Parathyroid adenoma (tissue), 2 donors: Measurements from ENCODE around the gene ZNF500.

Source experiments
- H2AFZ ChIP-seq: fragments of 300-600 bp; sonication (generic); one replicate; pipeline ENCODE4 v1.7.0; 2017; ENCODE audit warnings: antibody characterized with exemption, mild to moderate bottlenecking
- H3K27ac ChIP-seq: fragments of 300-600 bp; sonication (generic); one replicate; pipeline ENCODE4 v1.7.0; 2017
- H3K27me3 ChIP-seq: fragments of 300-600 bp; sonication (generic); one replicate; pipeline ENCODE4 v1.7.0; 2017; ENCODE audit warnings: low read length; ENCODE audit not compliant: control insufficient read depth, insufficient read depth
- H3K36me3 ChIP-seq: fragments of 300-600 bp; sonication (generic); one replicate; pipeline ENCODE4 v1.7.0; 2017; ENCODE audit warnings: low read length; ENCODE audit not compliant: control insufficient read depth, insufficient read depth
- H3K4me1 ChIP-seq: fragments of 300-600 bp; sonication (generic); one replicate; pipeline ENCODE4 v1.7.0; 2017; ENCODE audit warnings: control low read depth
- H3K4me2 ChIP-seq: fragments of 300-600 bp; sonication (generic); one replicate; pipeline ENCODE4 v1.7.0; 2017; ENCODE audit warnings: low read length
- H3K4me3 ChIP-seq: fragments of 300-600 bp; sonication (generic); one replicate; pipeline ENCODE4 v1.7.0; 2017; ENCODE audit warnings: low read depth, low read length
- H3K79me2 ChIP-seq: fragments of 300-600 bp; sonication (generic); one replicate; pipeline ENCODE4 v1.7.0; 2017; ENCODE audit warnings: control low read depth
- H3K9ac ChIP-seq: fragments of 300-600 bp; sonication (generic); one replicate; pipeline ENCODE4 v1.7.0; 2017; ENCODE audit warnings: mild to moderate bottlenecking
- H3K9me3 ChIP-seq: fragments of 300-600 bp; sonication (generic); one replicate; pipeline ENCODE4 v1.7.0; 2017; ENCODE audit warnings: low read length; ENCODE audit not compliant: control insufficient read depth
- CTCF ChIP-seq: fragments of 300-600 bp; sonication (generic); IDR thresholded peaks from one replicate; pipeline ENCODE4 v1.7.0; 2017; ENCODE audit warnings: antibody characterized with exemption, mild to moderate bottlenecking
- donor health status: primary hyperparathyroidism.

Gene ZNF500

GRCh38 chr16:4790871-4791270 lies 23.9 kb upstream of the ZNF500 start:
- H3K79me2 ChIP-seq: no peaks in the 10 kb centered on the region
- H3K9ac ChIP-seq: no peak overlapping the region
- H2AFZ ChIP-seq: no peak overlapping the region
- H3K36me3 ChIP-seq: no peaks in the 10 kb centered on the region
- no peak overlapping the region for H3K27ac ChIP-seq
- TF ChIP-seq CTCF: no peak
- no peaks in the 10 kb centered on the region for H3K27me3 ChIP-seq
- H3K4me2 ChIP-seq: no peak overlapping the region
- H3K4me3 ChIP-seq: no peak overlapping the region
- H3K9me3 ChIP-seq: no peaks in the 10 kb centered on the region
- no peaks in the 10 kb centered on the region for H3K4me1 ChIP-seq

- H3K9me3 ChIP-seq: no peaks in the 10 kb centered on the region
- no peaks in the 10 kb centered on the region for H3K27me3 ChIP-seq
- no peak for TF ChIP-seq CTCF
- no peak overlapping the region for H3K27ac ChIP-seq
- no peak overlapping the region for H3K4me3 ChIP-seq
- H3K4me2 ChIP-seq: no peak overlapping the region
- no peak overlapping the region for H2AFZ ChIP-seq
- no peaks in the 10 kb centered on the region for H3K4me1 ChIP-seq
- H3K36me3 ChIP-seq: no peaks in the 10 kb centered on the region
- H3K9ac ChIP-seq: no peak overlapping the region
- no peaks in the 10 kb centered on the region for H3K79me2 ChIP-seq
Observed at GRCh38 chr16:4790261-4790660, 23.3 kb upstream of the ZNF500 start.

GRCh38 chr16:4788910-4789309 lies 21.9 kb upstream of the ZNF500 start:
- Histone ChIP-seq H3K4me2 (no peak overlapping the region), H3K9ac (no peak overlapping the region), H2AFZ (no peak overlapping the region), H3K4me3 (no peak overlapping the region), H3K4me1 (no peaks in the 10 kb centered on the region), H3K9me3 (no peaks in the 10 kb centered on the region), H3K27ac (no peak overlapping the region), H3K79me2 (no peaks in the 10 kb centered on the region), H3K27me3 (no peaks in the 10 kb centered on the region), H3K36me3 (no peaks in the 10 kb centered on the region)
- no peak for TF ChIP-seq CTCF

- Histone ChIP-seq H3K4me2 (no peak overlapping the region), H2AFZ (no peak overlapping the region), H3K9me3 (no peaks in the 10 kb centered on the region), H3K4me3 (no peak overlapping the region), H3K9ac (no peak overlapping the region), H3K79me2 (no peaks in the 10 kb centered on the region), H3K27ac (no peak overlapping the region), H3K36me3 (no peaks in the 10 kb centered on the region), H3K4me1 (no peaks in the 10 kb centered on the region), H3K27me3 (no peaks in the 10 kb centered on the region)
- no peak for TF ChIP-seq CTCF
Observed at GRCh38 chr16:4788489-4788889, 21.5 kb upstream of the ZNF500 start.

- H3K9me3 ChIP-seq: no peaks in the 10 kb centered on the region
- H3K4me3 ChIP-seq: no peak within 1 kb of the TSS
- TF ChIP-seq CTCF: no peak
- no peaks in the 10 kb centered on the region for H3K36me3 ChIP-seq
- H3K4me1 ChIP-seq: no peaks in the 10 kb centered on the region
- H3K27ac ChIP-seq: no peak within 1 kb of the TSS
- H3K4me2 ChIP-seq: no peak within 1 kb of the TSS
- no peak within 1 kb of the TSS for H3K9ac ChIP-seq
- no peak within 1 kb of the TSS for H2AFZ ChIP-seq
- H3K27me3 ChIP-seq: no peaks in the 10 kb centered on the region
- no peaks in the 10 kb centered on the region for H3K79me2 ChIP-seq
Observed at GRCh38 chr16:4787627-4788482, 20.9 kb upstream of the ZNF500 start, which contains the start of gene SEPTIN12. Gene SEPTIN12, minus strand, starts transcription at chr16:4788345. Its CDS starts 700 bp downstream, at chr16:4787645.
